Heart right ventricle (tissue), 16 donors: ENCODE results near the gene ITPR2. TPM values are rescaled to one million over a fixed set of nuclear protein-coding genes. Genes with fewer than 3 reads are reported as not detected.

Experiments
- ATAC-seq, 8 donors: fragments of 200-7000 bp; cut with Tn5 transposase; one replicate each; pipeline ENCODE4 v1.9.1; 2020; ENCODE audit warnings: mild to moderate bottlenecking in 8 of 8, moderate library complexity in 8 of 8, moderate number of reproducible peaks in 1 of 8
- DNase-seq, 2 donors: peaks; one replicate each; pipeline ENCODE4 v3.0.0-alpha.2; 2020
- H3K27ac ChIP-seq, 10 donors: fragments of 200-600 bp; sonication (generic) in 2 of 10; one replicate each; pipeline versions ENCODE4 v1.5.0 to v1.8.0; 2020 to 2022; ENCODE audit warnings: mild to moderate bottlenecking in 3 of 10
- H3K27me3 ChIP-seq, 7 donors: fragments of 200-600 bp; one replicate each; pipeline ENCODE4 v1.8.0; 2021 to 2022; ENCODE audit warnings: mild to moderate bottlenecking in 2 of 7
- H3K36me3 ChIP-seq, 9 donors: fragments of 200-600 bp; sonication (generic) in 1 of 9; one replicate each; pipeline versions ENCODE4 v1.5.0 to v1.8.0; 2020 to 2022; ENCODE audit warnings: mild to moderate bottlenecking in 2 of 9
- H3K4me1 ChIP-seq, 9 donors: fragments of 200-600 bp; sonication (generic) in 1 of 9; one replicate each; pipeline versions ENCODE4 v1.5.0 to v1.8.0; 2020 to 2022; ENCODE audit warnings: mild to moderate bottlenecking in 4 of 9
- H3K4me3 ChIP-seq, 10 donors: fragments of 200-600 bp; sonication (generic) in 2 of 10; one replicate each; pipeline versions ENCODE4 v1.5.0 to v1.8.0; 2020 to 2022; ENCODE audit warnings: mild to moderate bottlenecking in 7 of 10, moderate library complexity in 2 of 10
- H3K9me3 ChIP-seq, 11 donors: fragments of 200-600 bp in 10 of 11; sonication (generic) in 2 of 11; one replicate each; pipeline versions ENCODE4 v1.5.0 to v1.8.0; 2013 to 2022; ENCODE audit warnings: mild to moderate bottlenecking in 2 of 11, control low read depth in 1 of 11, moderate library complexity in 1 of 11
- WGBS, 2 donors: extraction: QIAGEN DNeasy Blood & Tissue Kit; methylation state at CpG; one replicate each; pipeline ENCODE4 v1.1.7; 2013; ENCODE audit warnings: inconsistent platforms in 1 of 2; 5-methylcytosine and 5-hydroxymethylcytosine counted together
- intact Hi-C, 10 donors: fragments of 100-400 bp; cut with DNase I; formaldehyde crosslinking; loops; one replicate each; pipeline versions ENCODE4 v1.11.1 to v1.14.2; 2022
- polyA plus RNA-seq, 2 donors: library from polyadenylated mRNA; stranded (reverse); fragments of 200-250 nt; gene quantifications; one replicate each; pipeline ENCODE4 v1.2.3, GENCODE V29; 2013
- total RNA-seq, 10 donors: library from RNA; stranded (reverse); fragmentation: NEBNext Ultra II Directional in 3 of 10; extraction: Animal tissue kit (Norgen Biotek cat#: 25700) in 3 of 10; gene quantifications; one replicate each; pipeline versions ENCODE4 v1.2.1 to v1.2.4, GENCODE V29; 2021 to 2023
- TF ChIP-seq, protein P1 (sequence below), 9 donors: fragments of 200-600 bp; sonication (generic) in 2 of 9; IDR thresholded peaks; one replicate each; pipeline versions ENCODE4 v1.5.0 to v1.8.0; 2021 to 2022; ENCODE audit warnings: antibody characterized with exemption in 9 of 9, mild to moderate bottlenecking in 5 of 9, moderate library complexity in 1 of 9
- donor health status: Arrhythmogenic right ventricular cardiomyopathy.
- donor health status: ischemic (EF 13 %, LVEDD 7.1; RV severe dilation, severe dysfunction).
- donor health status: healthy with polysubstance abuse.
- donor health status: DM: no; HTN: yes; CAD: no.
- donor health status: DM: no; HTN: no; CAD: no.
- donor health status: ischemic (EF 25% LVEDD 6.9; RV normal size, moderate dysfunction).
- donor health status: ischemic (EF 25% LVEDD 5.7; RV mildly dilated, moderate dysfunction).
- donor health status: healthy.
- donor health status: DM: yes; HTN: yes; CAD: no.
- donor health status: Ischemic cardiomyopathy.
- donor health status: ischemic (EF 35%, LVEDD 5.7; RV mildly dilated, moderate dysfunction).
- donor health status: nonischemic (EF 11% LVEDD 7.7; RV severe dilation, severe dysfunction).
- donor health status: DM: yes; HTN: yes; CAD: no.
- donor health status: PGD.
- donor health status: ischemic (EF 29% LVEDD 5.4; RV normal size, mild dysfunction).
- donor health status: nonischemic (EF 23%, LVEDD 6.1; RV moderate dilation, normal function).

ITPR2 gene
- total and polyA plus RNA-seq, 12 donors: 2.0 to 18.9 (median 14.3) TPM

DNA sequence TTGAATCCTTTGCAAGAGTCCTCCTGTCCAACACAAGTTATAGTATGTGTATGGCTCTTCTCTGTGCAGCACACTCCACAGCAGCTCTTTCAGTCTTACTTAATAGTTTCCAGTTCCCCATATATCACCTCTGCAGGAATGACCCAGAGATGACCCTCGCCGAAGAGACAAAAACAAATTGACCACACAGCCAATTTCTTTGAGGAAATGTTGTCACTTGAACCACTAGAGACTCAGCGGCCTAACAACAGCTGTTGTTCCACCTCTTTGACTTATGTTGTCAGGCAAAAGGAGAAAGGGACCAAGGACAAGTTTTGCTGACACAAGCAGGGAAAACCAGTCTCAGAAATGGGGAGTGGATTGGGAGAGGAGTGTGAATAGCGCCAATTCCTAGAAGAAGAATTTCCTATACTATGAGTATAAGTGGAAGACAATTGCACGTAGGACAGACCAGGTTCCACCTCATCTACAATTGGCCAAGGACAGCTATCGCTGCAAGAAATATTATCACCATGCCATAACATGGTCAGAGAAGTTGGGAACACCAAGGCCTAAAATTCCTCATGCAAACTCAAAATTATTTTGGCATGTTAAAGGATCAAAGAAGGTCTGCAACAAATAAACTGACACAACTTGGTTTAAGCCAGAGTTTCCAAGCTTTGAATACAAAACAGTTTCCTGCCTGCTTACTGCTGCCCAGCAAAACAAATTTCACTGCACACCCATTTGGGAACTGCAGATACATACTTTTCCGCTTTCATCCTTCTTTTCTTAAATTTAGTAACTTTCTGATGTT, 41.7 kb upstream of the ITPR2 start:
- 66 to 72% methylated on average over 7 of the region's 7 CpGs for WGBS, 2 donors
- ATAC-seq: peak in 2 of 8 donors; percentile 9 to 22
- no peaks in the 10 kb centered on the region for H3K27me3 ChIP-seq

DNA sequence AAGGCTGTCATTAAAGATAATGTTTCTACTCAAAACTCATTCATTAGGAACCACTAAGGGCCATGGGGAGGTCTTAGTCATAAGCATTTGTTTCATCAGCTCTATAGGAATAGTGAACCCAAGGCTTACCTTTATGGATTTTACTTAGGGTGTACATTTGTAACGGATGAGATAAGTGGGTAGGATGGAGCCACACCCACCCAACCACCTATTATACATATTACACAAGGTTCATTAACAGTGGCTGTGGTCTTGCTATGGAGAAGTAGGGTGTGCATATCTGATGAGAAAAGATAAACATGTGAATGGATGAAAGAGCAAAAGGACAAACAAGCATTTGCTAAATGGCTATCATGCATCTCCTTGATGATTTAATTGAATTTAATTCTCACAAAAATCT, 39.6 kb upstream of the ITPR2 start:
- DNase-seq: no peak
- Histone ChIP-seq H3K27ac (no peak overlapping the region), H3K4me1 (peaks cover 0 to 42% (median 28%) of the 10 kb centered on the region in 9 donors), H3K27me3 (no peaks in the 10 kb centered on the region), H3K9me3 (peaks cover 0 to 3% (median 0%) of the 10 kb centered on the region in 11 donors), H3K36me3 (no peaks in the 10 kb centered on the region), H3K4me3 (no peak overlapping the region)
- ATAC-seq: no peak
- TF ChIP-seq, protein P1, sequence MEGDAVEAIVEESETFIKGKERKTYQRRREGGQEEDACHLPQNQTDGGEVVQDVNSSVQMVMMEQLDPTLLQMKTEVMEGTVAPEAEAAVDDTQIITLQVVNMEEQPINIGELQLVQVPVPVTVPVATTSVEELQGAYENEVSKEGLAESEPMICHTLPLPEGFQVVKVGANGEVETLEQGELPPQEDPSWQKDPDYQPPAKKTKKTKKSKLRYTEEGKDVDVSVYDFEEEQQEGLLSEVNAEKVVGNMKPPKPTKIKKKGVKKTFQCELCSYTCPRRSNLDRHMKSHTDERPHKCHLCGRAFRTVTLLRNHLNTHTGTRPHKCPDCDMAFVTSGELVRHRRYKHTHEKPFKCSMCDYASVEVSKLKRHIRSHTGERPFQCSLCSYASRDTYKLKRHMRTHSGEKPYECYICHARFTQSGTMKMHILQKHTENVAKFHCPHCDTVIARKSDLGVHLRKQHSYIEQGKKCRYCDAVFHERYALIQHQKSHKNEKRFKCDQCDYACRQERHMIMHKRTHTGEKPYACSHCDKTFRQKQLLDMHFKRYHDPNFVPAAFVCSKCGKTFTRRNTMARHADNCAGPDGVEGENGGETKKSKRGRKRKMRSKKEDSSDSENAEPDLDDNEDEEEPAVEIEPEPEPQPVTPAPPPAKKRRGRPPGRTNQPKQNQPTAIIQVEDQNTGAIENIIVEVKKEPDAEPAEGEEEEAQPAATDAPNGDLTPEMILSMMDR (IDR thresholded peaks at IDR 0.05): no peak
- intact Hi-C loops: no loop called here
- 82 to 92% methylated on average over 1 of the region's 1 CpG for WGBS, 2 donors

More for the DNA sequence above, 41.7 kb upstream of the ITPR2 start:
- TF ChIP-seq, protein P1 (IDR thresholded peaks at IDR 0.05): no peak
- no peak for DNase-seq
- H3K36me3 ChIP-seq: no peaks in the 10 kb centered on the region
- intact Hi-C loops: no loop called here
- H3K4me1 ChIP-seq: peaks cover 0 to 57% (median 42%) of the 10 kb centered on the region in 9 donors
- no peak overlapping the region for H3K4me3 ChIP-seq
- peaks cover 0 to 5% (median 0%) of the 10 kb centered on the region in 11 donors for H3K9me3 ChIP-seq
- peak overlapping the region in 1 of 10 donors; percentile 2 for H3K27ac ChIP-seq

DNA sequence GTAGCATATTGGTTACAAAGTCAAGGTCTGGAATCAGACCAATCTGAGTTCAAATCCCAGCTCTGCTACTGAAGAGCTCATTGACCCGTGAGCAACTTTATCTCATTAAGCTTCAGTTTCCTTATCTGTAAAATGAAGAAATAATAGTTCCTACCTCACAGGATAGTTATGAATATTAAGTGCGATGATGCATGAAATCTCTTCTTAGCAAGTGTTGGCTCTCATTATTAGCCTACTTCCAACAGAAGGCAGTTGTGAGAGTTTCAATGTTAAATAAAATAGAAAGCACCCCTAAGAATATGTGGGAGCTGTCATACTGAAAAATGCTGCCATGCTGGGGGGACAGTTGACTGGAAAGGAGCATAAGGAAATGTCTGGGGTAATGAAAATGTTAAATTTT, 39.0 kb upstream of the ITPR2 start:
- ATAC-seq (no peak), DNase-seq (no peak)
- no peaks in the 10 kb centered on the region for H3K9me3 ChIP-seq
- peaks cover 0 to 46% (median 26%) of the 10 kb centered on the region in 9 donors for H3K4me1 ChIP-seq
- H3K4me3 ChIP-seq: no peak overlapping the region
- H3K27ac ChIP-seq: no peak overlapping the region
- WGBS, 2 donors: 67 to 73% methylated on average over 2 of the region's 2 CpGs
- TF ChIP-seq, protein P1 (IDR thresholded peaks at IDR 0.05): no peak
- no peaks in the 10 kb centered on the region for H3K27me3 ChIP-seq
- intact Hi-C loops: no loop called here
- no peaks in the 10 kb centered on the region for H3K36me3 ChIP-seq

DNA sequence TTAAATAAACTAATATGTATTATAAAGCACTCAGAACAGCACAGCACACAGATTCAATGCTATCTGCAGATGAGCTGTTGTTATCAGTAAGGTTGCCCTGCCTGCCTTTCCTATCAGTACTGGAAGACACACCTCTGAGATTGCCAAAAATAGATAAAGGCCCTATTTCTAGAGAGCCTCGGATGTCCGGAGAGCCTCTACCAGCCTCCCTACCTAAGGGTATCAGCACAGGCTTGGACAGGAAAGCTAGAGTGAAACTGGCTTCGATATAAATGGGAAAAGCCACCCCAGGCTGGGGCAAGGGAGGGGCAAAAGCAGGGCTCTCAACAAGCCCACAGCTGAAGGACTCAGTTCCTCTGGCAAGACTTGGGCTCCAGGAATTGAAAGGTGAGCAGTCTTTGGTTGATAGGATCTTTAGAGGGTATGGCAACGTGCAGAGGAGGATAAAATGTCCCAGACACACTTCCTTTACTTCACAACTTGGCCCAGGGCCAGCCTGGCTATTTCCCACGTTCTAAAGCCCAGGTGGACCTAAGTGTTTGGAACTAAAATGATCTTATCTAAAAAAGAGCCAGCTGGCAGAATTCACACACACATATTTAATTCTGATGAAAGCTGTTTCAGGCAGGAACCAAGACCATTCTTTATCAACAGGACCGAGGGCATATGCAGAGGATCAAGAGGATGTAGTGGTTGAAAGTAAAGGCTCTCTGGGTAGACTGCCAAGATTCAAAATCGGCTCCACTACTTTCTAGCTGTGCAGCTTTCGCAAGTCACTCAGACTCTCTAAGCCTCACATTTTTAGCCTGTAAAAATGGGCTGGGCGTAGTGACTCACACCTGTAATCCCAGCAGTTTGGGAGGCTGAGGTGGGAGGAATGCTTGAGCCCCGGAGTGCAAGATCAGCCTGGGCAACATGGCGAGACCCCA, 37.8 kb upstream of the ITPR2 start:
- WGBS, 2 donors: 16% methylated on average over 11 of the region's 11 CpGs
- ATAC-seq: peak in 7 of 8 donors; percentile 36 to 74 (median 61)
- TF ChIP-seq, protein P1 (IDR thresholded peaks at IDR 0.05): no peak
- Histone ChIP-seq H3K27ac (peak overlapping the region in 8 of 10 donors; percentile 1 to 51 (median 30)), H3K9me3 (no peaks in the 10 kb centered on the region), H3K36me3 (no peaks in the 10 kb centered on the region), H3K4me3 (no peak overlapping the region), H3K27me3 (no peaks in the 10 kb centered on the region), H3K4me1 (peaks cover 0 to 49% (median 26%) of the 10 kb centered on the region in 9 donors)
- intact Hi-C loops: no loop called here
- peak; percentile 14 to 49 for DNase-seq
